M059J (cell line): ENCODE results near the gene PROSER2. TPM values are rescaled to one million over a fixed set of nuclear protein-coding genes. Genes with fewer than 3 reads are reported as not detected.
"Not testable (repeated sequence)": the region's sequence is repeated elsewhere in the genome, so short reads cannot be mapped to it uniquely, and the experiment has no call there.

ENCODE experiments used
- DNase-seq: peaks from one replicate; pipeline ENCODE4 v3.0.0-alpha.2; 2012; ENCODE audit warnings: low read depth
- total RNA-seq: library from RNA; depleted of rRNA; stranded (reverse); fragments of >200 nt; shearing (Covaris generic); gene quantifications from 2 replicates; pipeline ENCODE4 v1.2.3, GENCODE V29; 2014

The PROSER2 gene
- total RNA-seq, 1 experiment from 2014 or later: 4.7 TPM

DNA sequence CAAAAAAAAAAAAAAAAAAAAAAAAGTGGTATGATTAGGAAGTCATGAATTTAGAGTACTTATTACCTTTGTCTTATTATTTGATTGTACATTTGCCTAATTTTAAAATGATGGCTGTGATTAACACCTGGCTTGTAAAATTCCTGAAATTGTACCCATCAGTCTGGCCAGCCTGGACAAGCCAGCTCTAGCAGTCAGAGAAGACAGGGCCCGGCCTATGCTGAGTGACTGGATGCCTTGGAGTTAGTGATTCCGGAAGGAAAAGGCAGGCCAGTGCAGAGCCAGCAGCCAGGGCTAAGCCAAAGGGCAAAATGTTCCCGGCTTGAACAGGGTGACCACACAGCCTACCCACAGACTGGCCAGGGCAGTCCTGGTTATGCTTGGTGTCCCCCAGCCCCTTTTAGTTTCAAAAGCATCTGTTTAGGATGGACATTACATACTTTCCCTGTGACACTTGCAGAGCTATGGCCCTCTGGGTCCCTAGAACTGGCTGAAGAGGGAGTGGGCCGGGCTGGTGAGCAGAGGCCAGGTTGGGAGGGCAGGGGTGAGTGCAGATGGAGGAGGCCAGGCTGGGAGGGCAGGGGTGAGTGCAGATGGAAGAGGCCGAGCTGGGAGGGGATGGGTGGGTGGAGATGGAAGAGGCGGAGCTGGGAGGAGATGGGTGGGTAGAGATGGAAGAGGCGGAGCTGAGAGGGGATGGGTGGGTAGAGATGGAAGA is 61.7 kb downstream of the PROSER2 start:
- DNase-seq: no peak

DNA sequence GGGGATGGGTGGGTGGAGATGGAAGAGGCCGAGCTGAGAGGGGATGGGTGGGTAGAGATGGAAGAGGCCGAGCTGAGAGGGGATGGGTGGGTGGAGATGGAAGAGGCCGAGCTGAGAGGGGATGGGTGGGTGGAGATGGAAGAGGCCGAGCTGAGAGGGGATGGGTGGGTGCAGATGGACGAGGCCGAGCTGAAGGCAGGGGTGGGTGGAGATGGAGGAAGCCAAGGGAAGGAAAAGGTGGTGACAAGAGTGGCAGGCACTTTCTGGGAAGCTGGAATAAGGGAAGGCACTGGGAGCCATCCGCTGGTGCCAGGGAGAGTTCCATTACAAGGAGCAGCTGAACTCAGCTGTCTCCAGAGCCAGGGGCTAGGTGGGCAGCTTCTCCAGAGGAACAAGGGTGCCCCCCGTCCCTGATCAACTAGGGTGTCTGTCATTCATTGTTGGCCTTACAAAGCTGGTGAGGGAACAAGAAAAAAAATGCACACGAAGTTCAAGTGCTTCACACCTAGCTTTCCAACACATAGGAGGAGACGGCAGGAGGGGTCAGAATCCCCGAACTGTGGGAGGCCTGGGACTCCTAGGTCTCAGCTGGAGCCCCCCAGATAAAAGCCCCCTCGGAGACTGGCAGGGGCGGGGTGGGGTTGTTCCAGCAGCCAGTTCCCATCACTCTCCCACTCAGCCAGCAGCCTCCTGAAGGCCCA is 62.4 kb downstream of the PROSER2 start:
- no peak for DNase-seq

GRCh38 chr10:11886138-11886474 is 63.0 kb downstream of the PROSER2 start:
- no peak for DNase-seq

GRCh38 chr10:11886851-11887250 is 63.7 kb downstream of the PROSER2 start:
- DNase-seq: no peak

DNA sequence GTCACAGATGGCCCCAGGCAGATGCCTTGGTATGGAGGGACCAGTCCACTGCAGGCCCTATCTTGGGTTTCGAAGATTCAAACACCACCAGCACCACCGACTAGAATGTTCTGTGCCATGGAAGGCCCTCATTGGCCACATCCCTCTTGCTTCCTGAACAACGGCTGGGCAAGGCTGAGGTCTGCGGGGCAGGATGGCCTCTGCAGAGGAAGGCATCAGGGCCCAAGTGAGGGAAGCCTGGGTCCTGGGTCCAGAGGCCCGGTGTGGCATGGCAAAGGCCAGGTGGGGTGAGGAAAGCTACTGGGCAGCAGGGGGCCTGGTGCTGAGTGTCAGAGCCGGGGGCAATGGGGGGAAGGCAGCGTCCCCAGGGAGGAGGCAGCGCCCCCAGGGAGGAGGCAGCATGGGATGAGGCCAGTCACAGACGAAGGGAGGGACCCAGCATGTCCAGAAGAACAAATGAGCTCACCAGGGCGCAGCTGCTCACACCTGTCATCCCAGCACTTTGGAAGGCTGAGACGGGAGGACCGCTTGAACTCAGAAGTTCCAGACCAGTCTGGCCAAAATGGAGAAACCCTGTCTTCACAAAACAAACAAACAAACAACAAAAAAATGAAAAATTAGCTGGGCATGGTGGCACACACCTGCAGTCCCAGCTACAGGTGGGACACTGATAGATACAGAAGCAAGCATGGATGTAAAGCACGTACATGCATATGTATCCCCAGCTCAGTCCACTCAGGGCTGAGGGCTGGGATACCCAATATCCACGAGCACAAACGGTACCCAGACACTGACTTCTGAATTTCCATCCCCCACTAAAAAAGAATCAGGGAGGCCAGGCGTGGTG is 64.4 kb downstream of the PROSER2 start:
- no peak for DNase-seq

- not testable (repeated sequence) for DNase-seq
Observed at GRCh38 chr10:11889263-11889662, 66.1 kb downstream of the PROSER2 start.

DNA sequence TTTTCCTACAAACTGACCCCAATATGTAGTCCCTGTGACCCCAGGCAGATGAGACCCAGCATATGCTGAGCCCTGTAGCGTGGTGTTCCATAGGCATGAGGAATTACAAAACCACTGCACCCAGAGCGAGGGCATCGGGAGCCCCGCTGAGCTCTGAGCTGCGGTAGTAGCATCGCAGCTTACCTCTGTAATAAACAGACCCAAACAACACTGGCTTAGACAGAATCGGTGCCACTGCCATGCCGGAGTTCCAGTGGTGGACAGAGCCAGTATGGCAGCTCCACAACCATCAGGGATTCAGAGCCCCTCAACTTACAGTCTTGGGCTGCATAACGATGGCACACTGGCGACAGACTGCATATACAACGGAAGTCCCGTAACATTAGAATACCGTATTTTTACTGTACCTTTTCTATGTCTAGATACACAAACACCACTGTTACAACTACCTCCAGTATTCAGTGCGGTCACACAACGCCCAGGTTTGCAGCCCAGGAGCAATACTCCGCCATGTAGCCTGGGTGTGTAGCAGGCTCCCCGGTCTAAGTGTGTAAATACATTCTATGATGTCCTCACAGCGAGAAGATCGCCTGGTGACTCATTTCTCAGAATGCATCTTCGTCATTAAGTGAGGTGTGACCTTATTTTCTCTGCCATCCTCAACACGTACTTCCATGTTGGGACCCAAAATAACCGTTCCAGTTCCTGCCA is 68.8 kb downstream of the PROSER2 start:
- DNase-seq: no peak

GRCh38 chr10:11893749-11894278 is 70.7 kb downstream of the PROSER2 start:
- no peak for DNase-seq

- DNase-seq: no peak
Observed at GRCh38 chr10:11894381-11895107, 71.4 kb downstream of the PROSER2 start.

DNA sequence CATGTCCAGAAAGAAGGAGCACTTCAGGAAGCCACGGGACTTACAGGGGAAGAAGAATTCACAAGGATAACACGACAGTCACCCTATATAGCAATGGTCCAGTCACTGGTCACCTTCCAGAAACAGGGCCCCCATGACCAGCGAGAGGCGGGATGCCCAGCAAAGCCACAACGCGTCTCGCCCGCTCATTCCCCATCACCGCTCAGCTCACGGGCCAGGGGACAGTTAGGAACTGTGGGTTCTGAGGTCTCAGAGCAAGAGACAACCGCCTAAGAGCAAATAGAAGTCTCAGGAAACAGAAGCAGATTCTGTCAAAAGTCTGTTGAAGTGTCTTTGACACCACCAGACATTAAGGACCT is 71.9 kb downstream of the PROSER2 start:
- DNase-seq: no peak

GRCh38 chr10:11895598-11895997 is 72.4 kb downstream of the PROSER2 start:
- DNase-seq: no peak

- no peak for DNase-seq
Observed at GRCh38 chr10:11896549-11897200, 73.5 kb downstream of the PROSER2 start.

DNA sequence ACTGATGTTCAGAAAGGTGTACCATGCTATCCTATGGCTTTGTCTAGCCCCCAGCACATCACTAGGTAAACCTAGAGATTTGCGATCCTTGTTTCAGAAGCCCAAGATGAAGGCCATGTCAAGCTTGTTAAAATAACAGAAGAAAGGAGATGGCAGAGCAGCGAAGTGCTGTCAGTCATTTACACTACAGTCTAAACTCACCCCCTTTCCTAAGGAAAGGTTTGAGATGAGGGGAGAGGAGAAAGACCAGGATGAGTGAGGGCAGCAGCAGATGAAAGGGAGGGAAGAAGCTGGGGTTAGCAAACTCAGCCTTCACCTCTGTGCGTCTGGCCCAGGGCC is 74.8 kb downstream of the PROSER2 start:
- no peak for DNase-seq

DNA sequence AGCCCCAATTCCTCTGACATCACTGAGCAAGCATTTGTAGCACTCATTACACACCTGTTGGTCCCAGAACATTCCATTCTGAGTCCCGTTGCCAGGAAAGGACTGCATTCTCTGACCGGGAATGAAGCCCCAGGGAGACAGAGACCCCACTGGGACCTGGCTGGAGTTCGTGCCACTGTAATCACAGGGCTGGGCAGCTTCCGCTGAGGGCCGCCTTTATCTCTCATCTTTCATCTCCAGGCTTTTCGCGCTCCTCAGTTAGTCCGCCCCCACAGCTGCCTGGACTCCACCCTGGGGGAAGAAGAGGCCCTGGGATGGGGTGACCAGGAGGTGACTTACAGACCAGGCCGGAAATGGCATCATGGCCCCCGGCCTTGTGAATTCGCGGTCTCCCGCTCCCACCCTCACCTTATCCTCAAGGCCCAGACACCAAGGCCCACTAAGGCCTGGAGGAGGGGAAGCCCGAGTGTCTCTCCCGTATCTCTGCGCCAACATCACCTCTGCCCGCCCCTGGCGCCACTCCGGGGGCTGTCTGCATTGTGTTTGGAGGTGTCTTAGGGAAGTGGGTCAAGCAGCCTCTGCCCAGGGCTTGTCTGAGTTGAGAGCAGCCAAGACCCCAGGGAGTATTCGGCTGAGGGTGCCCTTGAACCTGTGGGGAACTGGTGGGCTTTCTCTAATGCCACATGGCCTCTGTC is 75.4 kb downstream of the PROSER2 start:
- DNase-seq: peak; percentile 36

DNA sequence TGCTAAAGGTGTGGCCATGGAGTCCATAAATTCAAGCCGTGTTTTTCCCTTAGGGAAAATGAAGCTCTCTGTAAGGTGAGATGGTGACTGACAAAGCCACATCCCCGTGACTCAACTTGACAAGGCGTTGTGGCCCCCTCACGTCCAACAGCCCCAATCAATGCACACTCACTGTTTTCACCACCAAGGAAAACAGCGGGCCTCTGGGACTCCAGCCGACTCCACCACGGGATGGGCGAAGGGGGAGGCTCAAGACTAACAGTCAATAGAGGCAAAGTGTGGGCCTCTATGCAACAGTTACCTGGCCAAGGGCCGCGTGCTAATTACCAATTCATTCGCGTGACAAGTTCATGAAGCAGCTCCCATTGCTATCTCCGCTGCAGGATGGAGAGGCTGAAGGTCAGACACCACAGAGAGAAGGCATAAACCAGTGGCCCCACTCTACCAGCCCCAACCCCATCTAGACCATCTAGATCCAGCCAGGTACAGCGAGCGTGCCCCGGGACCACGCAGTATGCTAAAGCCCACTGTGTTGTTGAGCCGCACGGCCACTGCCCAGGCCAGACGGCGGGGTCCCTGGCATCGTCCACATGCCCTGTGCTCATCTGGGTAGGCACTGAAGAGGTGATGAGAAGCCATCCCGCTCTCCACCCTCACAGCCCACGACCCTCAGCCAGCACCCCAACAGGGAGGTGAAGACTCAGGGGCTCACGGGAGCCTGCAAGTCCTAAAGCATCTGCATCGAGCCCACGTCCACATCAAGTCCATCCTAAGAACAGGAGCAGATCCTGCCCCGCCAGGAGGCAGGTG is 76.1 kb downstream of the PROSER2 start:
- no peak for DNase-seq

- no peak for DNase-seq
Observed at GRCh38 chr10:11901036-11901301, 77.8 kb downstream of the PROSER2 start.

GRCh38 chr10:11901454-11901832 is 78.3 kb downstream of the PROSER2 start:
- DNase-seq: no peak

- no peak for DNase-seq
Observed at GRCh38 chr10:11901833-11902475, 78.8 kb downstream of the PROSER2 start.

GRCh38 chr10:11902646-11903045 is 79.5 kb downstream of the PROSER2 start:
- DNase-seq: no peak
